Panc1 (cell line): ENCODE measurements around the gene SULT1E1. TPM values are rescaled to one million over a fixed set of nuclear protein-coding genes. Genes with fewer than 3 reads are reported as not detected.

Experiments used
- ATAC-seq: fragments of 200-7000 bp; cut with Tn5 transposase; 2 replicates; pipeline ENCODE4 v1.9.1; 2020; ENCODE audit warnings: mild to moderate bottlenecking, moderate library complexity
- BruUV-seq: library from RNA; stranded (reverse); fragments of 400-500 nt; replicated peaks from 2 replicates; lab custom pipeline; 2021; lab: Mats Ljungman, UMichigan
- CTCF ChIA-PET: fragments of 300-600 bp; sonication (Branson Sonifier 250); formaldehyde crosslinking; loops from one replicate; lab custom pipeline; 2022; ENCODE audit warnings: antibody characterized with exemption; lab: Charles Lee
- POLR2A ChIA-PET: fragments of 300-600 bp; sonication (Branson Sonifier 250); formaldehyde crosslinking; loops from one replicate; lab custom pipeline; 2022; ENCODE audit warnings: antibody characterized with exemption; lab: Charles Lee
- DNase-seq: peaks from one replicate; pipeline ENCODE4 v3.0.0-alpha.2; 2010; ENCODE audit warnings: low read depth, low spot score
- H3K27ac ChIP-seq: 2 replicates; pipeline ENCODE4 v1.5.1; 2011; ENCODE audit warnings: mild to moderate bottlenecking, low read length, inconsistent platforms
- H3K27me3 ChIP-seq: fragments of 200-500 bp; sonication (Bioruptor generic); 2 replicates; pipeline ENCODE4 v1.6.0; 2014; ENCODE audit warnings: low read length, inconsistent platforms; ENCODE audit not compliant: control insufficient read depth, insufficient read depth
- H3K36me3 ChIP-seq: fragments of 200-500 bp; sonication (Bioruptor generic); 2 replicates; pipeline ENCODE4 v1.5.1; 2014; ENCODE audit warnings: inconsistent platforms, mild to moderate bottlenecking, low read length, moderate library complexity; ENCODE audit not compliant: control insufficient read depth, insufficient read depth
- H3K4me1 ChIP-seq: 2 replicates; pipeline ENCODE4 v1.5.1; 2011; ENCODE audit warnings: inconsistent platforms, mild to moderate bottlenecking, low read length, moderate library complexity; ENCODE audit not compliant: control insufficient read depth, insufficient read depth
- H3K4me3 ChIP-seq, 2 experiments: 2 replicates each; pipeline ENCODE4 v1.5.1; 2011 to 2012; ENCODE audit warnings: low read depth in 2 of 2, low read length in 2 of 2, mild to moderate bottlenecking in 2 of 2, inconsistent platforms in 1 of 2, moderate library complexity in 1 of 2
- H3K9me3 ChIP-seq: fragments of 200-500 bp; sonication (Bioruptor generic); 2 replicates; pipeline ENCODE4 v1.5.1; 2014; ENCODE audit warnings: low read depth, mild to moderate bottlenecking, inconsistent platforms, low read length, moderate library complexity; ENCODE audit not compliant: control insufficient read depth, insufficient read depth
- POLR2AphosphoS5 ChIP-seq: IDR thresholded peaks from 2 replicates; pipeline ENCODE4 v1.6.1; 2012; ENCODE audit warnings: mild to moderate bottlenecking, low read depth, low read length, moderate library complexity
- SIN3A ChIP-seq: IDR thresholded peaks from 2 replicates; pipeline ENCODE4 v1.6.1; 2012; ENCODE audit warnings: low read depth, mild to moderate bottlenecking, low read length, moderate library complexity, borderline replicate concordance; ENCODE audit not compliant: insufficient read depth
- TCF7L2 ChIP-seq: IDR thresholded peaks from 2 replicates; pipeline ENCODE4 v1.6.1; 2011; ENCODE audit warnings: mild to moderate bottlenecking, low read depth, low read length, inconsistent platforms
- in situ Hi-C: cut with HindIII; loops from 2 replicates; pipeline ENCODE4 v1.10.0; 2016; ENCODE audit warnings: low sequenced_read_pairs, low pct_unique_long_range_greater_than_20kb
- intact Hi-C: fragments of 100-400 bp; cut with micrococcal nuclease; formaldehyde crosslinking; loops from one replicate; pipeline ENCODE4 v1.10.0; 2022; ENCODE audit not compliant: unreplicated experiment
- total RNA-seq: library from RNA; stranded (reverse); gene quantifications from one replicate; pipeline ENCODE4 v1.2.1, GENCODE V29; 2021; ENCODE audit not compliant: unreplicated experiment
- TF ChIP-seq, protein P1 (sequence below): fragments of 450-650 bp; IDR thresholded peaks from 2 replicates; pipeline ENCODE4 v1.5.1; 2017; ENCODE audit warnings: mild to moderate bottlenecking
- TF ChIP-seq, protein P2 (sequence below), 2 experiments: IDR thresholded peaks; 2 replicates each; pipeline ENCODE4 v1.6.1; 2011 to 2012; ENCODE audit warnings: low read depth in 2 of 2, control low read depth in 1 of 2, low read length in 1 of 2, mild to moderate bottlenecking in 1 of 2, moderate library complexity in 1 of 2; ENCODE audit not compliant: insufficient read depth in 1 of 2

The SULT1E1 gene
- total RNA-seq, 1 experiment from 2014 or later, result not detected

DNA sequence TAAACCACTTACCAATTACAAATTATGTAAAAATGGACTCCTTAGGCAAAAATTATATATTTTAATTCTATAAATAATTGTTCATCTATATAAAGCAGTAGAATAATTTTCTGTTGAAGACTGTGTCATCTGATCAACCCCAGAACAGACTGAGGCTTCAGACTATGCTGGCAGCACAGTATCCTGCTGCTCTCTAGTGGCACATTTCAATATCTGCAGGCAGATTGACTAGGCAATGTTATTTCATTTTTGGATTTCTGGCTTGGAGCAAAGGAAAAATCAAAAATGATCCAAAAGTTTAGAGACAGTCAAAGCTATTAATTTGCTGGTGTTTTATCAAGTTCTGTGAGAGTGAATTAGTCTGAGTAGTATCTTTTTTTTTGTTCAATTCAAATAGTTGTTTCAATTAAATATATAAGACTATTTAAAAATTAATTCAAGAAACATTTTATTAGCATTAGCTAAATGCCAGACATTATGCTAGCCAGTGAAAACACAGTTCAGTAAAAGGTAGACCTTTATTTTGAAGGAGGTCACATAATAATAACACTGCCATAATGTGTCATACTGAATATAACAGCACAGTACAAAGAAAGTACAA is 21.3 kb upstream of the SULT1E1 start:
- H3K4me1 ChIP-seq, result no peaks in the 10 kb centered on the region
- TF ChIP-seq, protein P1, sequence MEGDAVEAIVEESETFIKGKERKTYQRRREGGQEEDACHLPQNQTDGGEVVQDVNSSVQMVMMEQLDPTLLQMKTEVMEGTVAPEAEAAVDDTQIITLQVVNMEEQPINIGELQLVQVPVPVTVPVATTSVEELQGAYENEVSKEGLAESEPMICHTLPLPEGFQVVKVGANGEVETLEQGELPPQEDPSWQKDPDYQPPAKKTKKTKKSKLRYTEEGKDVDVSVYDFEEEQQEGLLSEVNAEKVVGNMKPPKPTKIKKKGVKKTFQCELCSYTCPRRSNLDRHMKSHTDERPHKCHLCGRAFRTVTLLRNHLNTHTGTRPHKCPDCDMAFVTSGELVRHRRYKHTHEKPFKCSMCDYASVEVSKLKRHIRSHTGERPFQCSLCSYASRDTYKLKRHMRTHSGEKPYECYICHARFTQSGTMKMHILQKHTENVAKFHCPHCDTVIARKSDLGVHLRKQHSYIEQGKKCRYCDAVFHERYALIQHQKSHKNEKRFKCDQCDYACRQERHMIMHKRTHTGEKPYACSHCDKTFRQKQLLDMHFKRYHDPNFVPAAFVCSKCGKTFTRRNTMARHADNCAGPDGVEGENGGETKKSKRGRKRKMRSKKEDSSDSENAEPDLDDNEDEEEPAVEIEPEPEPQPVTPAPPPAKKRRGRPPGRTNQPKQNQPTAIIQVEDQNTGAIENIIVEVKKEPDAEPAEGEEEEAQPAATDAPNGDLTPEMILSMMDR, result peak; percentile 69; the same call in 1 of the 2 replicates
- TF ChIP-seq TCF7L2, result no peak
- no peaks in the 10 kb centered on the region for H3K27me3 ChIP-seq
- no peaks in the 10 kb centered on the region for H3K36me3 ChIP-seq
- DNase-seq (peak; percentile 18), ATAC-seq (no peak)
- ChIA-PET POLR2A (no interaction called here), CTCF (no interaction called here)
- no peaks in the 10 kb centered on the region for H3K9me3 ChIP-seq
- no TSS peak for BruUV-seq
- no peak overlapping the region for H3K27ac ChIP-seq
- intact Hi-C loops (loop anchor here (2.0 kb wide), 1 partner anchor 192 kb away; no protein-coding TSS in a partner anchor), in situ Hi-C loops (no loop called here)
- H3K4me3 ChIP-seq, result no peak overlapping the region

DNA sequence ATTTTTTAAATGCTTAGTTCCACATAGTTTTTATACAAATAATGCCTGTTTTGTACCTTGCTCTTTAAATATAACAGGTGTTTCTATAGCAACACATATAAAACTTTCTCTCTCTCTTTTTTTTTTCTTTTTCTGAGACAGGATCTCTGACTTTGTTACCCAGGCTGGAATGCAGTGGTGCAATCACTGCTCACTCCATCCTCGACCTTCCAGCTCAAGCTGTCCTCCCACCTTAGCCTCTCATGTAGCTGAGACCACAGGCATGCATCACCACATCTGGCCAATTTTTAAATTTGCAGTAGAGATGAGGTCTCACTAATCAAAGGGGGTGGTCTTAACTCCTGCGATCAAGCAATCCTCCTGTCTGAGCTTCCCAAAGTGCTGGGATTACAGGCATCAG is 18.3 kb upstream of the SULT1E1 start:
- TF ChIP-seq, protein P2, sequence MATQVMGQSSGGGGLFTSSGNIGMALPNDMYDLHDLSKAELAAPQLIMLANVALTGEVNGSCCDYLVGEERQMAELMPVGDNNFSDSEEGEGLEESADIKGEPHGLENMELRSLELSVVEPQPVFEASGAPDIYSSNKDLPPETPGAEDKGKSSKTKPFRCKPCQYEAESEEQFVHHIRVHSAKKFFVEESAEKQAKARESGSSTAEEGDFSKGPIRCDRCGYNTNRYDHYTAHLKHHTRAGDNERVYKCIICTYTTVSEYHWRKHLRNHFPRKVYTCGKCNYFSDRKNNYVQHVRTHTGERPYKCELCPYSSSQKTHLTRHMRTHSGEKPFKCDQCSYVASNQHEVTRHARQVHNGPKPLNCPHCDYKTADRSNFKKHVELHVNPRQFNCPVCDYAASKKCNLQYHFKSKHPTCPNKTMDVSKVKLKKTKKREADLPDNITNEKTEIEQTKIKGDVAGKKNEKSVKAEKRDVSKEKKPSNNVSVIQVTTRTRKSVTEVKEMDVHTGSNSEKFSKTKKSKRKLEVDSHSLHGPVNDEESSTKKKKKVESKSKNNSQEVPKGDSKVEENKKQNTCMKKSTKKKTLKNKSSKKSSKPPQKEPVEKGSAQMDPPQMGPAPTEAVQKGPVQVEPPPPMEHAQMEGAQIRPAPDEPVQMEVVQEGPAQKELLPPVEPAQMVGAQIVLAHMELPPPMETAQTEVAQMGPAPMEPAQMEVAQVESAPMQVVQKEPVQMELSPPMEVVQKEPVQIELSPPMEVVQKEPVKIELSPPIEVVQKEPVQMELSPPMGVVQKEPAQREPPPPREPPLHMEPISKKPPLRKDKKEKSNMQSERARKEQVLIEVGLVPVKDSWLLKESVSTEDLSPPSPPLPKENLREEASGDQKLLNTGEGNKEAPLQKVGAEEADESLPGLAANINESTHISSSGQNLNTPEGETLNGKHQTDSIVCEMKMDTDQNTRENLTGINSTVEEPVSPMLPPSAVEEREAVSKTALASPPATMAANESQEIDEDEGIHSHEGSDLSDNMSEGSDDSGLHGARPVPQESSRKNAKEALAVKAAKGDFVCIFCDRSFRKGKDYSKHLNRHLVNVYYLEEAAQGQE (IDR thresholded peaks at IDR 0.05; ENCODE audit: insufficient read depth in 1 of 2, low read depth in 2 of 2, low read length in 1 of 2), result no peak
- TF ChIP-seq TCF7L2, result no peak
- TF ChIP-seq, protein P1, result no peak
- no peak for TF ChIP-seq SIN3A
- no peak for TF ChIP-seq POLR2AphosphoS5
- POLR2A ChIA-PET, result no interaction called here
- intact Hi-C loops, result no loop called here
- no peak for ATAC-seq
- no peaks in the 10 kb centered on the region for H3K36me3 ChIP-seq
- BruUV-seq, result no TSS peak
- no peak for DNase-seq
- no peak overlapping the region for H3K4me3 ChIP-seq
- no peak overlapping the region for H3K27ac ChIP-seq
- CTCF ChIA-PET, result no interaction called here
- no peaks in the 10 kb centered on the region for H3K27me3 ChIP-seq
- in situ Hi-C loops, result no loop called here
- H3K4me1 ChIP-seq, result no peaks in the 10 kb centered on the region
- no peaks in the 10 kb centered on the region for H3K9me3 ChIP-seq
